ENCODE results near the gene MAP6.

DNA sequence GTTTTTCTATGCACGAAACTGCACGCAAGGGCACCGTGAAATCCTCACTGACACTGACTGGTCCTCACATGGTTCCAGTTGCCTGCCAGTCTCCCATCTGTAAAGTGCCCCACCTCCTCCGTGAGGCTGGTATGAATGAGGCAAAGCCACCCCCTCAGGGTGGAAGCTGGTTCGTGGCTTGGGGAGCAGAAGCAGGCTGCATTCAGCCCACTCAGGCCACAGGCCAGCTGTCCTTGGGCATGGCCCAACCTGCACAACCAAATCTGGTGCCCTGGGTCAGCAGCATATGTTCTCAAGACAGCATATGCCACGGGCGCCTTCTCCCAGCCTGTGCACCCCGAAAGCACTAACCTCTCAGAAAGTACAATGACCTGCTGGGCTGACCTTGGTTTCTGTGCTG, 77.5 kb downstream of the MAP6 start:
- TF ChIP-seq, protein P1, sequence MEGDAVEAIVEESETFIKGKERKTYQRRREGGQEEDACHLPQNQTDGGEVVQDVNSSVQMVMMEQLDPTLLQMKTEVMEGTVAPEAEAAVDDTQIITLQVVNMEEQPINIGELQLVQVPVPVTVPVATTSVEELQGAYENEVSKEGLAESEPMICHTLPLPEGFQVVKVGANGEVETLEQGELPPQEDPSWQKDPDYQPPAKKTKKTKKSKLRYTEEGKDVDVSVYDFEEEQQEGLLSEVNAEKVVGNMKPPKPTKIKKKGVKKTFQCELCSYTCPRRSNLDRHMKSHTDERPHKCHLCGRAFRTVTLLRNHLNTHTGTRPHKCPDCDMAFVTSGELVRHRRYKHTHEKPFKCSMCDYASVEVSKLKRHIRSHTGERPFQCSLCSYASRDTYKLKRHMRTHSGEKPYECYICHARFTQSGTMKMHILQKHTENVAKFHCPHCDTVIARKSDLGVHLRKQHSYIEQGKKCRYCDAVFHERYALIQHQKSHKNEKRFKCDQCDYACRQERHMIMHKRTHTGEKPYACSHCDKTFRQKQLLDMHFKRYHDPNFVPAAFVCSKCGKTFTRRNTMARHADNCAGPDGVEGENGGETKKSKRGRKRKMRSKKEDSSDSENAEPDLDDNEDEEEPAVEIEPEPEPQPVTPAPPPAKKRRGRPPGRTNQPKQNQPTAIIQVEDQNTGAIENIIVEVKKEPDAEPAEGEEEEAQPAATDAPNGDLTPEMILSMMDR (IDR thresholded peaks at IDR 0.05): no peak
- no peak for TF ChIP-seq POLR2A (IDR thresholded peaks at IDR 0.05)
